ENCODE results near the gene NTRK3. TPM values are rescaled to one million over a fixed set of nuclear protein-coding genes. Genes with fewer than 3 reads are reported as not detected.

NTRK3 gene
- total and polyA plus RNA-seq, 3 donors from 2014 or later = 10.7 to 40.6 (median 24.6) TPM

DNA sequence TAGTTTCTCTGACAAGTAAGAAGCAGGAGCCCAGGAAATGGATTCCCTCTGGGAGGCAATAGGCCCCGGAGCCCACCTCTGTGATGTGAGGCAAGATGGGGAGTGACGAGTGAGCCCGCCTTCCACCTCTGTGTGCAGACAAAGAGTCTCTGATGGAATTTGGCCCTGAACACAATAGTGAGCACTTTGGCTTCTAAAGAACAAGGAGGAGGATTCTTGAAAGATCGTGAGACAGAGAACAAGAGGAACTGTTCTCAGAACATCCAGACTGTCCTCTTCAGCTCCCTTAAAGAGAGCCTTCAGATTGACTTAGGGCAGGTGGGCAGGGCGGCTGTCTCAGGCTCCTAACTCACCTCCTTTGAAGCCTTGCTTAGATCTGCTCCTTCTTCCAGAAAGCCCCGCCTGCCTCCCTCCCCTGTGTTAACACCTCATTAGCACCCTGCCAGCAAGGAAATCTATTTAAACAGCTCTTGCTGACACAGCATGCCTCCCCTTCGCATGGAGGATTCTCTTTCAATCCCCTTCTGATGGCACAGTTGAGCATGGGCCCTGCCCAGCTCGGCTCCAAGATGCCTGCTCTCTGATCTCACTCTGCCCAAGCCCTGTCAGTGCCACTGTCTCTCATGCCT lies 430.3 kb downstream of the NTRK3 start:
- Histone ChIP-seq H3K9me3 (no peaks in the 10 kb centered on the region), H3K27me3 (no peaks in the 10 kb centered on the region), H3K4me1 (peaks cover 8% of the 10 kb centered on the region), H3K27ac (no peak overlapping the region), H3K36me3 (ENCODE audit: low read depth, missing control alignments) (no peaks in the 10 kb centered on the region), H3K4me3 (no peak overlapping the region)
- 59 to 70% methylated on average over 8 of the region's 8 CpGs for WGBS, 2 donors
- no peak for DNase-seq
- no peak for TF ChIP-seq CTCF (IDR thresholded peaks at IDR 0.05)
- no peak for TF ChIP-seq POLR2A (IDR thresholded peaks at IDR 0.05)
- intact Hi-C loops (cut with DNase I; ENCODE audit: low total_unique reads) = no loop called here

- Histone ChIP-seq H3K4me1 (no peaks in the 10 kb centered on the region), H3K27ac (no peak overlapping the region), H3K27me3 (no peaks in the 10 kb centered on the region), H3K9me3 (no peaks in the 10 kb centered on the region), H3K36me3 (ENCODE audit: low read depth, missing control alignments) (no peaks in the 10 kb centered on the region), H3K4me3 (no peak overlapping the region)
- TF ChIP-seq CTCF (IDR thresholded peaks at IDR 0.05) = no peak
- no peak for TF ChIP-seq POLR2A (IDR thresholded peaks at IDR 0.05)
- intact Hi-C loops (cut with DNase I; ENCODE audit: low total_unique reads) = no loop called here
- 96 to 100% methylated on average over 1 of the region's 1 CpG for WGBS, 2 donors
- no peak for DNase-seq
Measured at GRCh38 chr15:87818756-87819155, 437.8 kb downstream of the NTRK3 start.

- H3K36me3 ChIP-seq (ENCODE audit: low read depth, missing control alignments) = no peaks in the 10 kb centered on the region
- H3K27me3 ChIP-seq = no peaks in the 10 kb centered on the region
- DNase-seq = no peak
- H3K27ac ChIP-seq = no peak overlapping the region
- H3K4me3 ChIP-seq = no peak overlapping the region
- no peaks in the 10 kb centered on the region for H3K9me3 ChIP-seq
- TF ChIP-seq POLR2A (IDR thresholded peaks at IDR 0.05) (no peak), CTCF (IDR thresholded peaks at IDR 0.05) (no peak)
- intact Hi-C loops (cut with DNase I; ENCODE audit: low total_unique reads) = no loop called here
- 94 to 97% methylated on average over 1 of the region's 1 CpG for WGBS, 2 donors
- no peaks in the 10 kb centered on the region for H3K4me1 ChIP-seq
Measured at GRCh38 chr15:87817553-87817952, 439.0 kb downstream of the NTRK3 start.

GRCh38 chr15:87816811-87817210 lies 439.7 kb downstream of the NTRK3 start:
- Histone ChIP-seq H3K9me3 (no peaks in the 10 kb centered on the region), H3K27ac (no peak overlapping the region), H3K27me3 (no peaks in the 10 kb centered on the region), H3K4me1 (no peaks in the 10 kb centered on the region), H3K36me3 (ENCODE audit: low read depth, missing control alignments) (no peaks in the 10 kb centered on the region), H3K4me3 (no peak overlapping the region)
- WGBS, 2 donors = 51 to 67% methylated on average over 4 to 5 of the region's 5 CpGs
- intact Hi-C loops (cut with DNase I; ENCODE audit: low total_unique reads) = no loop called here
- DNase-seq = no peak
- TF ChIP-seq POLR2A (IDR thresholded peaks at IDR 0.05) (no peak), CTCF (IDR thresholded peaks at IDR 0.05) (no peak)

GRCh38 chr15:87816016-87816415 lies 440.5 kb downstream of the NTRK3 start:
- DNase-seq = no peak
- Histone ChIP-seq H3K36me3 (ENCODE audit: low read depth, missing control alignments) (no peaks in the 10 kb centered on the region), H3K4me3 (no peak overlapping the region), H3K9me3 (no peaks in the 10 kb centered on the region), H3K27me3 (no peaks in the 10 kb centered on the region), H3K4me1 (no peaks in the 10 kb centered on the region), H3K27ac (no peak overlapping the region)
- WGBS, 2 donors = 93% methylated on average over 1 of the region's 1 CpG
- TF ChIP-seq POLR2A (IDR thresholded peaks at IDR 0.05) (no peak), CTCF (IDR thresholded peaks at IDR 0.05) (no peak)
- intact Hi-C loops (cut with DNase I; ENCODE audit: low total_unique reads) = no loop called here

Measured in testis (tissue), 3 donors.